ENCODE measurements around the gene F2RL2.

GRCh38 chr5:76590027-76590426 lies 33.2 kb downstream of the F2RL2 start:
- TF ChIP-seq CTCF (conservative IDR thresholded peaks at IDR 0.05) (no peak), ZFX (IDR thresholded peaks at IDR 0.05) (no peak)
